Measurements from ENCODE around the gene SLC2A4RG.

The SLC2A4RG gene

DNA sequence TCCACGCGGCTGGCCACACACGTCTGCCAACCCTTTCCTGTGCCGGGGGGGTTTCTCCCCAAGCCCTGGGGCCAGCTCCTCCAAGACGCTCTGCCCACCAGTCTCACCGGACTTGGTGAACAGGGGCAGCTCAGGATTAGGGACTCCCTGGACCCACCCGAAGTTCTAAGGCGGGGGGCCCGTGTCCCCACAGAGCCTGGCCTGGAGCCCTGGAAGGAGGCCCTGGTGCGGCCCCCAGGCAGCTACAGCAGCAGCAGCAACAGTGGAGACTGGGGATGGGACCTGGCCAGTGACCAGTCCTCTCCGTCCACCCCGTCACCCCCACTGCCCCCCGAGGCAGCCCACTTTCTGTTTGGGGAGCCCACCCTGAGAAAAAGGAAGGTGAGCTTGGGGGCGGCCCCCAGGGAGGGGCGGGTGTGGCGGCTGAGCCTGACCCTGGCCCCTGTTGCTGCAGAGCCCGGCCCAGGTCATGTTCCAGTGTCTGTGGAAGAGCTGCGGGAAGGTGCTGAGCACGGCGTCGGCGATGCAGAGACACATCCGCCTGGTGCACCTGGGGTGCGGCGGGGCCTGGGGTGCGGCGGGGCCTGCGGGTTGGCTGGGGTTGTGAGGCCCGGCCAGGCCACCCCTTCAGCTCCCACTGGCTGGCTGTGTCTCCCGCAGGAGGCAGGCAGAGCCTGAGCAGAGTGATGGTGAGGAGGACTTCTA, 2.3 kb downstream of the SLC2A4RG start:
- DNase-seq = no peak

DNA sequence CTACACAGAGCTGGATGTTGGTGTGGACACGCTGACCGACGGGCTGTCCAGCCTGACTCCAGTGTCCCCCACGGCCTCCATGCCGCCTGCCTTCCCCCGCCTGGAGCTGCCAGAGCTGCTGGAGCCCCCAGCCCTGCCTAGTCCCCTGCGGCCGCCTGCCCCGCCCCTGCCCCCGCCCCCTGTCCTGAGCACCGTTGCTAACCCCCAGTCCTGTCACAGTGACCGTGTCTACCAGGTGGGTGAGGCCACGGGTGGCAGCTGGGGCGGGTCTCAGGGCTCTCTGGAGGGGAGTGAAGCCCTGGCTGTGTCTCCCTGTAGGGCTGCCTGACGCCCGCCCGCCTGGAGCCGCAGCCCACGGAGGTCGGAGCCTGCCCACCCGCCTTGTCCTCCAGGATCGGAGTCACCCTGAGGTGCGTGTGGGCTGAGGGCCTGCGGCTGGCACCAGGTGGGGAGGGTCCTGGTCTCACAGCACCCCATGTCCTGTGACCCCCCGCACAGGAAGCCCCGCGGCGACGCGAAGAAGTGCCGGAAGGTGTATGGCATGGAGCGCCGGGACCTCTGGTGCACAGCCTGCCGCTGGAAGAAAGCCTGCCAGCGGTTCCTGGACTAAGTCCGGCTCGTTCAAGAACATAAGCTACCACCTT, 2.9 kb downstream of the SLC2A4RG start:
- DNase-seq = no peak

DNA sequence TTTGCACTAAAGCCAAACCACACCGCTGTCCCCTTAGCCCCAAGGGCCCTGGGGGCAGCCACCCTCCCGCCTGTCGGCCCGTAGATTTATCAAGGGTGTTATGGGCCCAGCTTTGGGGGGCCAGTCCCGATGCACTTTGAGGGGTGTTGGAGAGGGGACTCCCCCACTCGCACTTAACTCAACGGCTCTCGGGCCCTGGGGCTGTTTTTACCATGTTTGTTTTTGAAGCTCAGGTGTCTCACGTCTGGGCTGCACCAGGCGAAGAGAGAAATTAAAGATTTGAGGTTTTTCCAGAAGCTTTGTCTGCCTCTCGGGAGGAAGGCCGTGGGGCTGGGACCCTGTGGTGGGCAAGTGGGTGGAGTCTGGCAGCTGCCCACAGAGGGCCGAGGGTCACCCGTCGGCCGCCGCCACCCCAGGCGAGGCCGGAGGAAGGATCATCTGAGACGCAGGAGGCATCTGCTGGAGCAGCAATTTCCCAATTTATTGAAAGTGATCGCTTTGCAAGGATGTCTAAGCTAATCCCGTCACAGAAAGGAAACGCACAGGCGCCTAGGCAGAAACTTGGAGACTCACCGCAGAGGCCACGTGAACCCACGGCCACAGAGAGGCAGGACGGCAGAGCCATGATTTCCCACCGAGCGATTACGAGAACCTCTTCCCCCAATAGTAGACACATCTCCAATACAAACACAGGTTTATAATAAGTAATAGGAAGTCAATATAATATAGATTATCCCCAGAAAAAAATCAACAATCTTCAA, 3.8 kb downstream of the SLC2A4RG start:
- no peak for DNase-seq

DNA sequence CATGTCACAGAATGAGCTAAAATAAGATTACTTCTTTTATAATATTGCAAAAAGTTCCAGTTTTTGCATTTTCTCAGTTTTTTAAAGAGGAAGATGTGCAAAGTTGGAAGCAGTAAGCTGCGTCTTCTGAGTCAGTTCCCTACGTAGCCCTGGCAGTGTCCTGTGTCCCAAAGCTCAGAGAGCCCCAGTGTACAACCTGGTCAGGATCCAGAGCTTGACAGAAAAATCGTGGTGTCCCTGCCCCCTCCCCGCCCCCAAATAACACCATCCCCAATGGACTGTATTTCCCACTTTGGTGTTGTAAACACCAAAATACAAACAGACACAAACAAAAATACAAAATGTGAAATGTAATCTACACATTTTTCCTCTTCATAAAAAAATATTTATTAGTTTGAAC, 4.6 kb downstream of the SLC2A4RG start:
- DNase-seq = no peak

DNA sequence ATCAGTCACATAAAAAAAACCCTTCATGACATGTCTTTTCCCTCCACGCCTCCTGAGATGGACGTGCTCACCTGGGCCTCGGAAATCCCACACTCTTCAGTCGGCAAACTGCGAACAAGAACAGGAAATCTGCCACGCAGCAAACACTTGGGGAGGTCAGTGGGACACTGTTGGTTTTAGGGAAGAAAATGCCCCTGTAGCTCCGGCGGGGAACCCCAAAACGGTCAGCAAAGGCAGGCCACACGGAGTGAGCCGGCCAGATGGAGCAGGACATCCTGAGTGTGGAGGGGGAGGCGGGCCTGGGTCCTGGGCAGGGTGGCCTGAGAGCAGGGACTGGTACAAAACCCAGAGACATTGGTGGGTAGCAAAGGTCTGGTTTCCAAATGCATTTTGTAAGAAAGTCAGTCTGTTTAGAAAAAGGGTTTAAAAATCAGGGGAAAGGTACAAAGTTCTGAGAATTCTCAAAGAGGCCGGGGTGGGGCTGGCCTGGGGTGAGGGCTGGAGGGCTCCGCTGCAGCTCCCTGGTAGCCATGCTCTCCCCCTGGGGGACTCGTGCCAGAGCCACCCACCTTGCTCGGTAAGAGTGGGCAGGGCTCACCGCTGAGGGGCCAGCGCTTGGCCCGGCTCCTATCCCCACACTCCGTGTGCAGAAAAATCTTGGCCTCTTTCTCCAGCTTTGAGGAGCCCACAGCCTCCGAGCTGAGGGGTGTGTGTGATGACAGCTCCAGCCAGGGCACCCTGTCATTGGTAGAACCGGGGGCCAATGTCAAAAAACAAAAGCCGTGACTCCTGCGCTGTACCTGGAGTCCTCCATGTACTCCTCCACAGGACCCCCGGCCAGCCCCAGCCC, 5.2 kb downstream of the SLC2A4RG start:
- no peak for DNase-seq

DNA sequence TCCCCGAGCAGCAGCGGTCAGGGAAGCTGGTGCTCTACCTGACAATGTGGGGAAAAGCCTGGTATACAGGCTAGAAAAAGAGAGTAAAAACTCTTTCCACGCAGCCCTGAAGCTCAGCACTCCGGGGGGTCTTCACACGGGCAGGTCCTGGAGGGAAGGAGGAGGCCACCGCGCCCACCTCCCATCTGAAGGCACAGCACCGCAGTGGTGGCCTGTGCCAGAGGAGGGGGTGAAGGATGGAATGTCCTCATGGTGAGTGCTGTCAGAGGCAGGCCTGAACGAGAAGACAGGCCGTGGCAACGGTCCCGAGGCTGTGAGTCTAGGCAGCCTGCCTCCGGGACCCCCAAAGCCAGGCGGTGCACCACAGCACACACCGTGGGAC, 5.8 kb downstream of the SLC2A4RG start:
- no peak for DNase-seq

DNA sequence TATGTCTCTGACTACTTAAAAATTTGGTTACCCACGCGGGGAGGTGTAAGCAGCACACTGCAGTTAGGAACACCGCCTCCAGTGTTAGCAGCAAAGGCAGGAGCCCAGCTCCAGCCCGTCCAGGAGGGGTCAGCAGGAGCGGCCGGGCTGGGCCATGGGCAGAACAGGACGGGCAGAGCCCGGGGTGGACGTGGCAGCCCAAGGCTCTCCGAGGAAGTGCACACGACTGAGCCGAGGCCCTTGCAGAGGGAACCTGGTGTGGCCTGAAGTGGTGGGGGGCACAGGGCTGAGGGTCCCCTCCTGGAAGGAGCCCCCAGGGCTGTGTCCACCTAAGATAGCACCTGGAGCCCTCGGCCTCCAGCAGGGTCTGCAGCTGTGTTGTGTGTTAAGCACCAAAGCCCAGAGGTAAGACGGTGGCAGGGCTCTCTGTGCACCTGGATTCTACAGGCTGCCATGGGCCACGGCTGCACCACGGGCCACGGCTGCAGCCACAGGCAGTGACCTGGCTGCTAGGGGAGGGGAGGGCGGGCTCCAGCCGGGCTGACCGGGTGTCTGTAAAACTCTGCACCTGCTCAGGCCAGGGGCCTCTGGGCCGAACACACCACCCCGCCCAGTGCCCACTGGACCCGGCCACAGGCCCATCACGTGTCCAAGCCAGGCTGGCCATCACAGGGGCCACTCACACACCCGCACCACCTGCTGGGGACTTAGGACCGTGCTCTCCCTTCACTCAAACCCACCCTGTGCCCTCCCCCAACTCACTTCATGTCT, 6.6 kb downstream of the SLC2A4RG start:
- DNase-seq = no peak

DNA sequence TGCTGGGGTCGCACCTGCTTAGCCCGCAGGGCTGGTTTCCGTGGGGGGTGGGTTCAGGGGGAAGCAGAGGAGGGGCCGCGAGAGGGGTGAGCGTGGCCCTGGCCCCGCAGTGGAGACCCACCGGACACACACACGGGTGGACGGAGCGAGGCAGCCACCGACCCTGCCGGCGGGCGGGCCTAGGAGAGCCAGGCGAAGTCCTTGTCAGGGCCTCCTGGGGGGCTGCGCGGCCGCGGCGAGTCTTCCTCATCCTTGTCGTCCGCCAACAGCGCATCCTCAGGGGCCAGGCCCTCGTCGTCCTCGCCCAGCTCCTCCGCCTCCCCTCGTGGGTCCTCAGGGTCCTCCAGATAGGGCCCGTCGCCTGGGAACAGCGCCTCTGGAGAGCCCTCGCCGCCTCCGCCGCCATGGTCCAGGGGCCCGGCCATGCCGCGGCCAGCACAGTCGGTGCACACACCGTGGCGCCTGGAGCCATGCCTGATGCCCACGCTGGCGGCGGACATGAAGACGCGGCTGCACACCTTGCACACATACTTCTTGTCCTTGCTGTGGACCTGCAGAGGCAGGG, 7.3 kb downstream of the SLC2A4RG start:
- no peak for DNase-seq

DNA sequence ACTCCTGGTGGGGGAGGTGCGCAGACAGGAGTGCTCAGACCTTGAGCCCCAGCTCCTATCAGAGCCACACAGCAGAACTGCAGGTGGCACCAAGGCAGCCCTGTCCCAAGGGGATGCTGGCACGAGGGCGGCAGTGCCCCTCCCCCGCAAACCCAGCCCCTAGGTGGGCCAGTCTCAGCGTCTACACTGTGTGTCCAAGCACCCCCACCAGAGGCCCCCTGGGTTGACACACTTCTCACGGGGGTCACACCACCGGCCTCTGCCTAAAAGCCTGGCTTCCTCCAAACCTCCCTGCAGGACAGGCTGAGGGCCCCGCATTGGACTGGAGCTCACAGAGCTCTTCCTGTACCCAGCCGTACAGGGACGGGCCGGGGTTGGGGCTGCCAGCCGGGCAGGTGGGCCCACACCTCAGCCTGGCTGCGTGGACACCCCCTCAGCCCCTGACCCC, 8.1 kb downstream of the SLC2A4RG start:
- no peak for DNase-seq

DNA sequence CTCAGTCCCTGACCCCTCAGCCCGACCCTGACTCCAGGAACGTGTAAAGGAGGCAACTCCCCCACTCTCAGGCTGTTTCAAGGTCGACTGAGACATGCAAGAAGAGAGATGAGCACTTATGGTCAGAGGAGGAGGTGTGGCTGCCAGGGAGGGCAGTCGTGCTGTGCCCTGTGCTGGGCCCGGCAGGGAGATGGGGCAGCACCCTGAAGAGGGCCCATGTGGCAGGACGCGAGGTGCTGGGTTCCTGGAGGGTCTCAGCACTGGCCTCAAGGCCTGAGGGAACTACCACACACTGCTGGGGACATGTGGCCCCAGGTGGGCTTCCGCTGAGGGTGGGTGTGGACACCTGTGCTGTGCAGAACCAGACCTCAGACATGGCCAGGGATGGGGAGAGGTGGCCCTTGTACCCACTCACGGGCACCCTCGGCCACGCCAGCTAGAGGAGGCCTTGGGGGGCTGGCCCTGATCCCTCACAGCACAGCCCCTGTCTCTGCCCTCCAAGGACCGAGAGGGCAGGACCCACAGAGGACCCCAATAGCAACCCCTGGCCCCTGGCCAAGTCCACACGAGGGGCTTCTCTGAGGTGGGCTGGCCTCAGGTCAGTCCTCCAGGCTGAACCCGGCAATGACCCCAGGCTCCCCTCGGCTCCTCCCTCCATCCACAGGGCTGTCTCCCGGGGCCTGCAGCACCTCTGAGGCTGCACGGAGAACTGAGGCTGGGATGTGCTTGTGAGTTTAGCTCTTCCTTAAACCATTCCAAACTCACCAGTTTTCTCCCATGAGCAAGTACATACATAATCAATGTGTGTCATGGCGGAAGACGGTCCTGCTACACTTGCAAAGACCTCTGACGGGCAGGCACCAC, 8.7 kb downstream of the SLC2A4RG start:
- DNase-seq = no peak

DNA sequence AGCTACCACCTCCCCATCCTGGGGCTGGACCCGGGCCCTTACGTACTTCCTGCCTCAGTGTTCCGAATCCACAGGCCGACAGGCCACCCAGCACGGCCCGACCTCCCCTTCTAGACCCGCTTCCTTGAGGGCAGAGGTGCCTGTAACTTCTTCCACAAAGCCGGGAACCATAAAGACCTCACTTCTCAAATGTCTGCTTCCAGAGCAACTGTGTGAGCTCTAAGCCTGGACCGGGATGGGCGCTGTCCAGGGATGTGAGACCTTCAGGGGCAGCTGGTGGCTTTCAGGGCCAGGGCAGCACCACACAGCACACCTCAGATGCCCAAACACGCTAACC, 9.3 kb downstream of the SLC2A4RG start:
- no peak for DNase-seq

DNA sequence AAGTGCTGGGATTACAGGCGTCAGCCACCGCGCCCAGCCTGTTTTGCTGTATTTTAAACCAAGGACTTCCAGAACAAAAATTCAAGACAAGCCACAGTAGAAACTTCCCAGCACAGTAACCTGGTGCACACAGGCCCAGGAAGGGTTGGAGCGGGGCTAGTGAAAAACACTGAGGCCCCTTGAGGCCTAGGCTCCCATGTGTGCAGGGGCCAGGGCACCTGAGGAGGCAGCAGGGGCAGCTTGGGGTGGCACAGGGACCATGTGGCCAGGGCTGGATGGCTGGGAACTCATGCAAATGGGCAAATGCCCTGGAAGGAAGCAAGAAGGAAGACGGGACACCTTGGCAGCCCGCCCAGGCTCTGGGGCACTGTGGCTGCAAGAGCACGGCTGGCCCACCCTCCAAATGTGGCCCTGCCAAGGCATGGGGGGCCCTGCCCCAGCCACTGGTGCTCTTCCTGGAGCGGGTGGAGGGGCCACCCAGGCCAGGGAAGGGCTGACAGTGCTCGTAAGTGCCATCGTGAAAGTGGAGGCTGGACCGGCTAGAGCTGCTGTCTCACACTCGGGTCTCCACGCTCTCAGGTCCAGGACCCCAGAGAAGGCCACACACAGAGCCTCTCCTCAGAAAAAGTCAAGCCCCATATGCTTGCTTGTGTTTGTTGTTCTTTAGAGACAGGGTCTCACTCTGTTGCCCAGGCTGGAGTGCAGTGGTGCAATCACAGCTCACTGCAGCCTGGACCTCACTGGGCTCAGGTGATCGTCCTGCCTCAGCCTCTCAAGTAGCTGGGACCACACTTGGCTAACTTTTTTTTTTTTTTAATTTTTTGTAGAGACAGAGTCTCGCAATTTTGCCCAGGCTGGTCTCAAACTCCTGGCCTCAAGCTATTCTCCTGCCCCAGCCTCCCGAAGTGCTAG, 10.3 kb downstream of the SLC2A4RG start:
- no peak for DNase-seq

DNA sequence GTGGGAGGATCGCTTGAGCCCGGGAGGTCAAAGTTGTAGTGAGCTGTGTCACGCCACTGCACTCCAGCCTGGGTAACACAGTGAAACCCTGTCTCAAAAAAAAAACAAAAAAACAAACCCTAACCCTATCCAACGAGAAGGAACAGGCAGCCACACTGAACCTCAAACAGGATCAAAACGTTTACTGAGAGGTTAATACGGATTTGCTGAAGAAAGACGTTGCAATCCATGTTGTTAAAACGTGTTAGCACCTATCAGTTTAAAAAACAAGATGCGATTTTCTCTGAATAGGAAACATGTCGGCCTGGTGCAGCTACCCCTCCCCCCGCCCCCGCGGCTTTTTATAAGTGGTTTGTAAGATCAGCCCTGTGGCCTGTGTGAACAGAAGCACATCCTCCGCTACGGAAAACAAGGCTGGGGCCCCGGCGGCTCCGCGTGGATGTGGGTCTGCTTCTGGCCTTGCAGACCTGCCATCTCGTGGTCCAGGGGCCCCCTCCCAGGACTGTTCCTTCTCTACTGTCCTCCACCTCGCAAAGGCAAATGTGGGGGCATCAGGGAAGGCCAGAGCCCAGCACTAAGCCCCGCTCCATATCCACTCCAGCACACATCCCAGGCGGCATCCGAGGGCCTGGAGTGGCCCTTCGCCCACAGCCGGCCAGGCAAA, 11.4 kb downstream of the SLC2A4RG start:
- no peak for DNase-seq

DNA sequence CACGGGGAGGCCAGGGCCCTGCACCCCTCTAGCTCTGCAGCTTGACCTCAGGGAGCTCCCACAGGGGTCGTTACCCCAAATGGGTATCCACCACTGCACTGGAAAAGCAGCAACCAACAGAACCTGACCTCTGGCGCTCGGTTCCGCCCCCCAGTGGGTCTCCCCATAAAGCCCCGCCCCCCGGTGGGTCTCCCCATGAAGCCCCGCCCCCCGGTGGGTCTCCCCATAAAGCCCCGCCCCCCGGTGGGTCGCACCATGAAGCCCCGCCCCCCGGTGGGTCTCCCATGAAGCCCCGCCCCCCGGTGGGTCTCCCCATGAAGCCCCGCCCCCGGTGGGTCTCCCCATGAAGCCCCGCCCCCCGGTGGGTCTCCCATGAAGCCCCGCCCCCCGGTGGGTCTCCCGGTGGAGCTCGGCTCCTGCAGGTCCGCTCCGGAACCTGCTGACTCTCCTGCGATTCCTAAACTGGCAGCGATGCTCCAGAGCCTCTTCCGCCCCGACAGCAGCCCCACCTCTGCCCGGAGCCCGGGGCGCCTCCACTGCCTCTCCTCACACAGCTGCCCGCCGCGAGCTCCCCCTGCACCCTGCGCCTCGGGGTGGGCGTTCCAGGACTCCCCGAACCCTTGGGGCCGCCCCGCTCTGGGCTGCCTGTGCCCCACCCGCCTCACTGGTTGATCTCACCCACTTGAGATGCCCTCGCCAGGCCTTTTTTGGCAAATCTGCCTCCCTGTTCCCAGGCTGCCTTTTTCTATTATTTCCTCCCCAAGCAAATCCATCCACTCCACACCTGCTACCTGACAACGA, 12.1 kb downstream of the SLC2A4RG start:
- no peak for DNase-seq

DNA sequence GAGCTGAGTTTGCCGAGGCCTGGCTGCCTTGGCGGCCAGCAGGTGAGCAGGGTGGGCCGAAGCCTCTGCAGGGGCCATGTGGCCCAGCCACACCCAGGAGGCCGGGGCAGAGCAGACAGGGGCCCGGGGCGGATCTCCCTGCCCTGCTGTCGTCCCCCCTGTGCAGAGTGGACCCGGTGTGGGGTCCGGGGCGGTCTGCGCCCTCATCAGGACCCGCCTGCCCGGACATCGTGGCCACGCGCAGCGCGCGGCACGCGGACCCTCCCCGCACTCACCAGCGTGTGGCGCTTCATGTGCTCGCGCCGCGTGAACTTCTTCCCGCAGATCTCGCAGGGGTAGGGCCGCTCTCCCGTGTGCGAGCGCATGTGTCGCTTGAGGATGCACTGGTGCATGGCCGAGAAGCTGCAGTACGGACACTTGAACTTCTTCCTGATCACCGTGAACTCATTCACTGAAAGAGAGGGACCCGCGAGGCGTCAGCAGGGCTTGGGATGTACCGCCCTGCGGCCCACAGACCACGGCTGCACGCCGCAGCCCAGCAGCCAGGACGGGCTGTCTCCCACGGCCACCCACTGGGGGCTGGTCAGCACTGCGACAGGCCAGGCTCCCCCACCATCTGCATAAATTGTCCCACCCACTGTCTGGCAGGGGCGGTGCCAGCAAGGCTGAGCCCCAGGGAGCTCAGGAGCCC, 13.0 kb downstream of the SLC2A4RG start:
- DNase-seq = no peak

DNA sequence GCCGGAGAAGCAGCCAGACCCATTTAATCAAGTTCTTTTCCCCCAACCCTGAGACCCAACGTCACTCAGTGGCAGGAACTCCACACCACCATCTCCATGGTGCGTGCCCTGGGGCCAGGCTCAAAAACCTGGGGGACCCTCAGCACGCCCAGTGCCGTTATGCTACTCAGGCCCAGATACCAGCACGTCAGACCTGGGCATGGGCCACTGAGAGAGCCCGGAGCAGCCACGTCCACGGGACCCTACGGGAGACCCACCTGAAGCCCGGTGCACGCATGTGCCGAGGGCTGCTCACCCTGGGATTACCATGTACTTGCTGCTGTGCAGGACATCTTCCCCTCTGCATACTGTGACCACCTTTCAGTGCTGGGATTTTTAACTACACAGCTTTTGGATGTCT, 13.8 kb downstream of the SLC2A4RG start:
- DNase-seq = no peak

DNA sequence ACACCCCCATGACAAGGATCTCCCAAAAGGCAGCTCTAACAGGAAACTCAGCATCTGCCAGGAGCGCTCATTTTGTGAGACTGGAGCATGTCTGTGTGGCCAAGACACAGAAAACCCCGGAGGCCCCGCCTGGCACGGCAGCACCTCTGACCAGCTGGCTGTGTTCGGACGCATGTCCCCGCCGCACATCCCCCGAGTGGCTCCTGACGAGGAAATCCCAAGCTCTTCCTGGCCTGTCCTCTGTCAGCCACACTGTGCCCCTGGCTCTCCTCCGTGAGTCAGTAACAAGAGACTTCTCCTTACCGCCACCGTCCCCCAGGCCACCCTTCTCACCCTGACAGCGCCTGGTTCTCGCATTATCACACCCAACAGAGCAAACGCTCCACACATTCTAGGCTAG, 14.4 kb downstream of the SLC2A4RG start:
- no peak for DNase-seq
